ENCODE measurements around the gene OR6C76.
"Not testable (repeated sequence)": the region's sequence is repeated elsewhere in the genome, so short reads cannot be mapped to it uniquely, and the experiment has no call there.

OR6C76 gene

DNA sequence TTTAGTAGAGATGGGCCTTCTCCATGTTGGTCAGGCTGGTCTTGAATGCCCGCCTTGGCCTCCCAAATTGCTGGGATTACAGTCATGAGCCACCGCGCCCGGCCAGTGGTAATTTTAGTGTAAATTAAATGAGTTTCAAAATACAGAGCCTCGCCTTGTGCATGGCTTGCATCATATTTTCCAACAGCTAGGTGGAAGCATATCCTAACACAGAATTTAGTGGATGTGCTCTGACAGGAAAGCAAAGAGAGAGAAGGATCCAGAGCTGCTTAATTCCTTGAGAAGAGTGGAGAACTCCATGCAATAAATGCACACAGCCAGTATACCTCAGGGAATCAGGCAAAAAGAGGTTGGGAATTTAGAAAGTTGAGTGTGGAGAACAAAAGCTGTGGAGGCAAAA lies 20.3 kb downstream of the OR6C76 start:
- no peaks in the 10 kb centered on the region for H3K36me3 ChIP-seq (ENCODE audit: low read depth)
- H3K27ac ChIP-seq (ENCODE audit: poor library complexity, severe bottlenecking), result no peak overlapping the region
- TF ChIP-seq, protein P1, sequence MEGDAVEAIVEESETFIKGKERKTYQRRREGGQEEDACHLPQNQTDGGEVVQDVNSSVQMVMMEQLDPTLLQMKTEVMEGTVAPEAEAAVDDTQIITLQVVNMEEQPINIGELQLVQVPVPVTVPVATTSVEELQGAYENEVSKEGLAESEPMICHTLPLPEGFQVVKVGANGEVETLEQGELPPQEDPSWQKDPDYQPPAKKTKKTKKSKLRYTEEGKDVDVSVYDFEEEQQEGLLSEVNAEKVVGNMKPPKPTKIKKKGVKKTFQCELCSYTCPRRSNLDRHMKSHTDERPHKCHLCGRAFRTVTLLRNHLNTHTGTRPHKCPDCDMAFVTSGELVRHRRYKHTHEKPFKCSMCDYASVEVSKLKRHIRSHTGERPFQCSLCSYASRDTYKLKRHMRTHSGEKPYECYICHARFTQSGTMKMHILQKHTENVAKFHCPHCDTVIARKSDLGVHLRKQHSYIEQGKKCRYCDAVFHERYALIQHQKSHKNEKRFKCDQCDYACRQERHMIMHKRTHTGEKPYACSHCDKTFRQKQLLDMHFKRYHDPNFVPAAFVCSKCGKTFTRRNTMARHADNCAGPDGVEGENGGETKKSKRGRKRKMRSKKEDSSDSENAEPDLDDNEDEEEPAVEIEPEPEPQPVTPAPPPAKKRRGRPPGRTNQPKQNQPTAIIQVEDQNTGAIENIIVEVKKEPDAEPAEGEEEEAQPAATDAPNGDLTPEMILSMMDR (IDR thresholded peaks at IDR 0.05; ENCODE audit: poor library complexity, severe bottlenecking), result no peak
- H3K4me1 ChIP-seq (ENCODE audit: insufficient read depth, poor library complexity, severe bottlenecking), result no peaks in the 10 kb centered on the region
- H3K4me3 ChIP-seq (ENCODE audit: severe bottlenecking), result no peak overlapping the region
- no peaks in the 10 kb centered on the region for H3K9me3 ChIP-seq (ENCODE audit: severe bottlenecking)
- no peak for DNase-seq (ENCODE audit: low spot score)
- no peak for ATAC-seq (ENCODE audit: low read depth)
- H3K27me3 ChIP-seq (ENCODE audit: insufficient read depth, poor library complexity, severe bottlenecking), result peaks cover 15% of the 10 kb centered on the region

DNA sequence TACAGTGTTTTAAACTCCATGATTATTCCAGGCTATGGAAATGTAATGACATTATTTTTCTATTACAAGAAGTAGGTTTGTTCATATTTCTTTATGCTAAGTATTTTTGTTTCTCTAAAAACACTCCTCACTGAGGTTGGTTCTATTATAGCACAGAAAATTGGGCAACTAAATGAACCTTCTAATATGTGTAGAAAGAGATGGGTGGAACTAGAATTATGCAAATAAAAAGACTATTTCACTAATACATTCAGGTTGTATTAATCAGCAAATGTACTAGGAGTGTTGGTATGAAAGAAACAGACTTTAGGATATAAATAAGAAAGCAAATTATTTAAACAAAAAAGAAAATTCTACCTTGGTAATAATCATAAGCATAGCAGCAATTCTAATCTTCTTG lies 22.8 kb downstream of the OR6C76 start:
- no peak for DNase-seq (ENCODE audit: low spot score)
- peaks cover 23% of the 10 kb centered on the region for H3K27me3 ChIP-seq (ENCODE audit: insufficient read depth, poor library complexity, severe bottlenecking)
- H3K27ac ChIP-seq (ENCODE audit: poor library complexity, severe bottlenecking), result no peak overlapping the region
- TF ChIP-seq, protein P1 (IDR thresholded peaks at IDR 0.05; ENCODE audit: poor library complexity, severe bottlenecking), result no peak
- H3K36me3 ChIP-seq (ENCODE audit: low read depth), result no peaks in the 10 kb centered on the region
- H3K4me3 ChIP-seq (ENCODE audit: severe bottlenecking), result no peak overlapping the region
- H3K9me3 ChIP-seq (ENCODE audit: severe bottlenecking), result no peaks in the 10 kb centered on the region
- H3K4me1 ChIP-seq (ENCODE audit: insufficient read depth, poor library complexity, severe bottlenecking), result no peaks in the 10 kb centered on the region
- ATAC-seq (ENCODE audit: low read depth), result no peak

DNA sequence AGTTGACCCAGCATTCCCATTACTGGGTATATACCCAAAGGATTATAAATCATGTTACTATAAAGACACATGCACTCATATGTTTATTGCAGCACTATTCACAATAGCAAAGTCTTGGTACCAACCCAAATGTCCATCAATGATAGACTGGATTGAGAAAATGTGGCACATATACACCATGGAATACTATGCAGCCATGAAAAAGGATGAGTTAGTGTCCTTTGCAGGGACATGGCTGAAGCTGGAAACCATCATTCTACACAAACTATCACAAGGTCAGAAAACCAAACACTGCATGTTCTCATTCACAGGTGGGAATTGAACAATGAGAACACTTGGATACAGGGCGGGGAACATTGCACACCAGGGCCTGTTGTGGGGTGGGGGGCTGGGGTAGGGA lies 38.9 kb downstream of the OR6C76 start:
- H3K27ac ChIP-seq (ENCODE audit: poor library complexity, severe bottlenecking); ATAC-seq (ENCODE audit: low read depth); H3K9me3 ChIP-seq (ENCODE audit: severe bottlenecking); H3K4me1 ChIP-seq (ENCODE audit: insufficient read depth, poor library complexity, severe bottlenecking); DNase-seq (ENCODE audit: low spot score); H3K4me3 ChIP-seq (ENCODE audit: severe bottlenecking); H3K36me3 ChIP-seq (ENCODE audit: low read depth): not testable (repeated sequence)
- peaks cover 18% of the 10 kb centered on the region for H3K27me3 ChIP-seq (ENCODE audit: insufficient read depth, poor library complexity, severe bottlenecking)

DNA sequence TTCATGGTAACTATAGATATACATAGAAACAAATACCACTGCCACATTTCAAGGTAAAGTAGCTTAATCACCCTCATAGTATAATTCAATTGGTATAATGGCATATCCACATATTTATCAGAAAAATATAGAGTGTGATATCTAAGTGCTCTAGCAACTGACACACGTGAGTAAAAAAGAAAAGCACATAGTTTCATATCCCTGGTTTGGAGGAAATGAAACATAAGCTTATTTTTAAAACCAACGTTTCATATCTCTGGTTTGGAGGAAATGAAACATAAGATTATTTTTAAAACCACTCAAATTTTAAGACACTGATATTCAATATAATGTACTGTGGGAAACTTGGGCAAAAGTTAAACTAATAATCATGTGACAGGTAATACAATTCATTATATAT lies 41.8 kb downstream of the OR6C76 start:
- ATAC-seq (ENCODE audit: low read depth), result no peak
- H3K36me3 ChIP-seq (ENCODE audit: low read depth), result no peaks in the 10 kb centered on the region
- no peak overlapping the region for H3K4me3 ChIP-seq (ENCODE audit: severe bottlenecking)
- no peaks in the 10 kb centered on the region for H3K4me1 ChIP-seq (ENCODE audit: insufficient read depth, poor library complexity, severe bottlenecking)
- DNase-seq (ENCODE audit: low spot score), result no peak
- TF ChIP-seq, protein P1 (IDR thresholded peaks at IDR 0.05; ENCODE audit: poor library complexity, severe bottlenecking), result no peak
- no peaks in the 10 kb centered on the region for H3K9me3 ChIP-seq (ENCODE audit: severe bottlenecking)
- H3K27me3 ChIP-seq (ENCODE audit: insufficient read depth, poor library complexity, severe bottlenecking), result peaks cover 21% of the 10 kb centered on the region
- H3K27ac ChIP-seq (ENCODE audit: poor library complexity, severe bottlenecking), result no peak overlapping the region

DNA sequence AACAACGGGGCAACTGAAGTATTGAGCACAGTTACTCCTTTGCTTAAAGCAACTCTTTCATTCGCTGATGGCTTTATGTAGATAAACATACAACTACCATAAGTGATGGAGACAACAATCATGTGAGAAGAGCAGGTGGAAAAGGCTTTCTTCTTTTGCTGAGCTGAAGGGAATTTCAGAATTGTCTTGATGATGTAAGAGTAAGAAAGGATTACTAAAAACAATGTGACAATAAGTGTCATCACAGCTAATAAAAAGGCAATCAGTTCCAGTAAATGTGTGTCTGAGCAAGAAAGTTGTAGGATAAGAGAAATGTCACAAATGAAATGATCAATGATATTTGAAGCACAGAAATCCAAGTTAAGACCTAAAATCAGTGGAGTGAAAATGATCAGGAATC lies 43.2 kb downstream of the OR6C76 start:
- peaks cover 21% of the 10 kb centered on the region for H3K27me3 ChIP-seq (ENCODE audit: insufficient read depth, poor library complexity, severe bottlenecking)
- H3K36me3 ChIP-seq (ENCODE audit: low read depth), result no peaks in the 10 kb centered on the region
- H3K27ac ChIP-seq (ENCODE audit: poor library complexity, severe bottlenecking), result no peak overlapping the region
- ATAC-seq (ENCODE audit: low read depth) (no peak), DNase-seq (ENCODE audit: low spot score) (no peak)
- no peak overlapping the region for H3K4me3 ChIP-seq (ENCODE audit: severe bottlenecking)
- H3K9me3 ChIP-seq (ENCODE audit: severe bottlenecking), result no peaks in the 10 kb centered on the region
- TF ChIP-seq, protein P1 (IDR thresholded peaks at IDR 0.05; ENCODE audit: poor library complexity, severe bottlenecking), result no peak
- no peaks in the 10 kb centered on the region for H3K4me1 ChIP-seq (ENCODE audit: insufficient read depth, poor library complexity, severe bottlenecking)
